K562 (cell line): ENCODE measurements around the gene PPP1R3C. TPM values are rescaled to one million over a fixed set of nuclear protein-coding genes. Genes with fewer than 3 reads are reported as not detected.

Source experiments
- ATAC-seq: fragments of 200-7000 bp; cut with Tn5 transposase; 3 replicates; pipeline ENCODE4 v1.9.1; 2020; ENCODE audit warnings: moderate library complexity
- BruUV-seq: library from RNA; stranded (reverse); fragments of 400-500 nt; replicated peaks from 2 replicates; lab custom pipeline; 2021; lab: Mats Ljungman, UMichigan
- CTCF ChIA-PET: fragments of 300-600 bp; formaldehyde crosslinking; extraction: SDS; loops from one replicate; lab custom pipeline; 2021; ENCODE audit warnings: low intra/inter-chr PET ratio; lab: Yijun Ruan, JAX
- POLR2A ChIA-PET: fragments of 300-600, 350-650 bp; sonication (Branson Sonifier 250); formaldehyde crosslinking; extraction: SDS; loops from one replicate; lab custom pipeline; 2021; ENCODE audit warnings: antibody characterized with exemption, inconsistent platforms; lab: Yijun Ruan, JAX
- DNase-seq, 4 experiments: peaks; one replicate each; pipeline versions ENCODE4 v3.0.0 to v3.0.0-alpha.2; 2011 to 2018; ENCODE audit warnings: low spot score in 3 of 4, mixed read lengths in 3 of 4; ENCODE audit errors: extremely low read depth in 1 of 4
- FAIRE-seq: peaks from 2 replicates; lab custom pipeline; 2011; peaks lifted over from hg19 to GRCh38; lab: Jason Lieb, UNC
- H2AFZ ChIP-seq: 2 replicates; pipeline ENCODE4 v1.6.0; 2011; ENCODE audit warnings: low read depth, low read length, control low read depth, inconsistent platforms
- H3K27ac ChIP-seq: fragments of 200-600 bp; 3 replicates; pipeline ENCODE4 v1.8.0; 2011; ENCODE audit warnings: low read depth, mild to moderate bottlenecking, control low read depth, inconsistent platforms, low read length, moderate library complexity, mixed read lengths; ENCODE audit errors: extremely low read depth
- H3K27me3 ChIP-seq, 2 experiments: fragments of 300-600 bp in 1 of 2; 2 replicates in 1 of 2; 3 replicates in 1 of 2; pipeline versions ENCODE4 v1.6.0 to v1.8.0; 2011; ENCODE audit warnings: inconsistent platforms in 2 of 2, low read length in 2 of 2, mild to moderate bottlenecking in 1 of 2, mixed read lengths in 1 of 2, moderate library complexity in 1 of 2; ENCODE audit not compliant: control insufficient read depth in 2 of 2, insufficient read depth in 2 of 2
- H3K36me3 ChIP-seq: fragments of 300-600 bp; 3 replicates; pipeline ENCODE4 v1.8.0; 2011; ENCODE audit warnings: mild to moderate bottlenecking, low read length, inconsistent platforms; ENCODE audit not compliant: control insufficient read depth, insufficient read depth
- H3K4me1 ChIP-seq, 2 experiments: fragments of 200-600 bp in 1 of 2; replicated peaks in 1 of 2; 2 replicates in 1 of 2; 3 replicates in 1 of 2; pipeline versions ENCODE4 v1.5.1 to v1.8.0; 2011; ENCODE audit warnings: inconsistent platforms in 2 of 2, low read length in 2 of 2, mild to moderate bottlenecking in 1 of 2, mixed read lengths in 1 of 2, moderate library complexity in 1 of 2; ENCODE audit not compliant: control insufficient read depth in 2 of 2, insufficient read depth in 2 of 2
- H3K4me2 ChIP-seq: 2 replicates; pipeline ENCODE4 v1.6.1; 2011; ENCODE audit warnings: low read length, control low read depth, inconsistent platforms, mixed read lengths; ENCODE audit not compliant: insufficient read depth
- H3K4me3 ChIP-seq: fragments of 200-600 bp; sonication (generic), shearing (Covaris generic); 2 replicates; pipeline ENCODE4 v1.5.1; 2016; ENCODE audit warnings: control low read depth, inconsistent platforms
- H3K79me2 ChIP-seq: fragments of 200-600 bp; 3 replicates; pipeline ENCODE4 v1.8.0; 2011; ENCODE audit warnings: low read length, inconsistent platforms; ENCODE audit not compliant: control insufficient read depth, insufficient read depth
- H3K9ac ChIP-seq, 2 experiments: 2 replicates each; pipeline versions ENCODE4 v1.6.0 to v1.6.1; 2011; ENCODE audit warnings: low read depth in 2 of 2, low read length in 2 of 2, control low read depth in 1 of 2, inconsistent platforms in 1 of 2, mild to moderate bottlenecking in 1 of 2, mixed read lengths in 1 of 2; ENCODE audit not compliant: insufficient read depth in 1 of 2
- H3K9me1 ChIP-seq: one replicate; pipeline ENCODE4 v1.6.0; 2011; ENCODE audit warnings: inconsistent platforms, mild to moderate bottlenecking, low read length, moderate library complexity; ENCODE audit not compliant: control insufficient read depth, insufficient read depth
- H3K9me3 ChIP-seq: replicated peaks from 2 replicates; pipeline ENCODE4 v1.5.1; 2011; ENCODE audit warnings: low read depth, low read length, inconsistent platforms; ENCODE audit not compliant: control insufficient read depth, insufficient read depth
- H4K20me1 ChIP-seq: replicated peaks from 2 replicates; pipeline ENCODE4 v1.6.1; 2011; ENCODE audit warnings: low read length, inconsistent platforms, mixed read lengths; ENCODE audit not compliant: control insufficient read depth, insufficient read depth
- ARNT ChIP-seq, 2 experiments: fragments of 450-650 bp; IDR thresholded peaks; 2 replicates each; pipeline ENCODE4 v1.6.1; 2016; ENCODE audit warnings: mild to moderate bottlenecking in 1 of 2
- JUND ChIP-seq, 2 experiments: IDR thresholded peaks; 2 replicates in 1 of 2; 3 replicates in 1 of 2; pipeline ENCODE4 v1.6.1; 2011; ENCODE audit warnings: borderline replicate concordance in 2 of 2, low read depth in 2 of 2, low read length in 2 of 2, improper control_type of control experiment in 1 of 2, missing biosample characterization in 1 of 2, missing genetic modification characterization in 1 of 2, missing genetic modification reagents in 1 of 2
- MEIS2 ChIP-seq: fragments of 450-650 bp; IDR thresholded peaks from 2 replicates; pipeline ENCODE4 v1.6.1; 2014; ENCODE audit warnings: mild to moderate bottlenecking; ENCODE audit not compliant: partially characterized antibody
- NBN ChIP-seq: fragments of 450-650 bp; IDR thresholded peaks from 2 replicates; pipeline ENCODE4 v1.6.1; 2016; ENCODE audit warnings: low read depth, mild to moderate bottlenecking
- NR3C1 ChIP-seq: sonication (generic); formaldehyde crosslinking; IDR thresholded peaks from 2 replicates; pipeline ENCODE4 v1.8.1; 2022; ENCODE audit warnings: missing genetic modification reagents
- PKNOX1 ChIP-seq: fragments of 450-650 bp; IDR thresholded peaks from 2 replicates; pipeline ENCODE4 v1.6.1; 2016
- POLR2H ChIP-seq: IDR thresholded peaks from 2 replicates; pipeline ENCODE4 v1.6.1; 2016; ENCODE audit warnings: missing genetic modification characterization, low read depth, mild to moderate bottlenecking, control low read depth, missing compliant biosample characterization, moderate library complexity
- ZBED1 ChIP-seq: IDR thresholded peaks from 2 replicates; pipeline ENCODE4 v1.6.1; 2014
- ZNF384 ChIP-seq: IDR thresholded peaks from 2 replicates; pipeline ENCODE4 v1.6.1; 2012; ENCODE audit warnings: low read depth, low read length, improper control_type of control experiment
- WGBS: fragments of 100-300 bp; shearing (Covaris generic); methylation state at CpG from one replicate; pipeline ENCODE4 v1.1.6; 2016; ENCODE audit warnings: low coverage, mixed read lengths; ENCODE audit not compliant: insufficient coverage; ENCODE audit errors: missing lambda C conversion rate; 5-methylcytosine and 5-hydroxymethylcytosine counted together
- in situ Hi-C: fragments of 300-500 bp; cut with MboI; formaldehyde crosslinking; loops from 4 replicates; pipeline ENCODE4 v1.15.0; 2018; ENCODE audit warnings: inconsistent platforms, mixed read lengths
- intact Hi-C: fragments of 100-400 bp; cut with micrococcal nuclease; formaldehyde crosslinking; loops from 2 replicates; pipeline ENCODE4 v1.14.2; 2022
- polyA plus RNA-seq, 8 experiments: library from polyadenylated mRNA; depleted of rRNA in 4 of 8; stranded (reverse) in 5 of 8; unstranded in 3 of 8; fragments of >200 nt; fragmentation: Nextera tagmentation in 2 of 8; fragmentation: Illumina TruSeq in 1 of 8; extraction: Ambion mirVana in 2 of 8; extraction: Trizol in 1 of 8; gene quantifications; 2 replicates each; pipeline versions ENCODE4 v1.2.1 to v1.2.3, GENCODE V29; 2011 to 2014; ENCODE audit warnings: inconsistent platforms in 1 of 8, missing spikeins in 1 of 8
- total RNA-seq, 7 experiments: library from RNA; depleted of rRNA in 6 of 7; stranded (reverse); fragments of >200 nt in 6 of 7; fragmentation: Illumina TruSeq in 2 of 7; extraction: Trizol in 2 of 7; gene quantifications; 2 replicates each; pipeline versions ENCODE4 v1.2.1 to v1.2.3, GENCODE V29; 2011 to 2021; ENCODE audit warnings: low replicate concordance in 1 of 7
- TF ChIP-seq, protein P1 (sequence below), 2 experiments: IDR thresholded peaks in 1 of 2; conservative IDR thresholded peaks in 1 of 2; 2 replicates each; pipeline ENCODE4 v1.6.1; 2016; ENCODE audit warnings: low read depth in 2 of 2, mild to moderate bottlenecking in 1 of 2, missing compliant biosample characterization in 1 of 2, missing genetic modification characterization in 1 of 2, moderate library complexity in 1 of 2
- TF ChIP-seq, protein P2 (sequence below): fragments of 450-650 bp; IDR thresholded peaks from 2 replicates; pipeline ENCODE4 v1.6.1; 2017; ENCODE audit warnings: antibody characterized with exemption, mild to moderate bottlenecking

PPP1R3C gene
- total and polyA plus RNA-seq, 9 of the 15 experiments (the other 6 are each of a cell fraction or from before 2014, with no cell fraction given): 0.06 to 0.24 (median 0.12) TPM; not detected in 3

GRCh38 chr10:91589015-91589657, 43.7 kb downstream of the PPP1R3C start:
- DNase-seq (no peak), FAIRE-seq (peak; percentile 60), ATAC-seq (peak; percentile 15; the same call in 1 of the 3 replicates)
- ChIA-PET CTCF (interaction anchor here (0.7 kb wide), 1 partner anchor 37 kb away, joined by 3 read pairs; no protein-coding TSS in a partner anchor), POLR2A (interaction anchor here (1.0 to 1.3 kb wide), 2 partner anchors 8 to 19 kb away, joined by 3 read pairs; no protein-coding TSS in a partner anchor)
- no peaks in the 10 kb centered on the region for H4K20me1 ChIP-seq
- intact Hi-C loops: loop anchor here (5.0 kb wide), 1 partner anchor 37 kb away; no protein-coding TSS in a partner anchor
- in situ Hi-C loops: no loop called here
- no peak overlapping the region for H3K9ac ChIP-seq
- no TSS peak for BruUV-seq
- peak overlapping the region; percentile 41 for H3K4me2 ChIP-seq
- H3K36me3 ChIP-seq: no peaks in the 10 kb centered on the region
- H3K4me3 ChIP-seq: no peak overlapping the region
- H3K9me3 ChIP-seq: no peaks in the 10 kb centered on the region
- no peaks in the 10 kb centered on the region for H3K27me3 ChIP-seq
- peaks cover 23 to 59% of the 10 kb centered on the region in 2 experiments for H3K4me1 ChIP-seq
- WGBS: 42% methylated on average over 6 of the region's 6 CpGs
- peak overlapping the region; percentile 80 for H2AFZ ChIP-seq
- peak overlapping the region; percentile 67 for H3K27ac ChIP-seq
- no peaks in the 10 kb centered on the region for H3K9me1 ChIP-seq
- no peaks in the 10 kb centered on the region for H3K79me2 ChIP-seq
- TF ChIP-seq MEIS2 (peak; percentile 68), ZNF384 (0 out of 2 replicates have a peak, but pooled peaks have one; percentile 14), ZBED1 (no peak), NR3C1 (CRISPR knock-in tag) (no peak), POLR2H (tag) (no peak), ARNT (IDR thresholded peaks at IDR 0.05) (no peak), NBN (no peak), PKNOX1 (peak; percentile 64), JUND (IDR thresholded peaks at IDR 0.05; ENCODE audit: borderline replicate concordance, low read depth, low read length) (no peak), JUND (tag; IDR thresholded peaks at IDR 0.05; ENCODE audit: borderline replicate concordance, low read depth, low read length) (0 out of 3 replicates have a peak, but pooled peaks have one; percentile 24)
- TF ChIP-seq, protein P1, sequence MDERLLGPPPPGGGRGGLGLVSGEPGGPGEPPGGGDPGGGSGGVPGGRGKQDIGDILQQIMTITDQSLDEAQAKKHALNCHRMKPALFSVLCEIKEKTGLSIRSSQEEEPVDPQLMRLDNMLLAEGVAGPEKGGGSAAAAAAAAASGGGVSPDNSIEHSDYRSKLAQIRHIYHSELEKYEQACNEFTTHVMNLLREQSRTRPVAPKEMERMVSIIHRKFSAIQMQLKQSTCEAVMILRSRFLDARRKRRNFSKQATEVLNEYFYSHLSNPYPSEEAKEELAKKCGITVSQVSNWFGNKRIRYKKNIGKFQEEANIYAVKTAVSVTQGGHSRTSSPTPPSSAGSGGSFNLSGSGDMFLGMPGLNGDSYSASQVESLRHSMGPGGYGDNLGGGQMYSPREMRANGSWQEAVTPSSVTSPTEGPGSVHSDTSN (CRISPR knock-in tag; IDR thresholded peaks at IDR 0.05; ENCODE audit: low read depth): no peak
- TF ChIP-seq, protein P1 (tag; conservative IDR thresholded peaks at IDR 0.05; ENCODE audit: low read depth): peak; percentile 81
- TF ChIP-seq, protein P2, sequence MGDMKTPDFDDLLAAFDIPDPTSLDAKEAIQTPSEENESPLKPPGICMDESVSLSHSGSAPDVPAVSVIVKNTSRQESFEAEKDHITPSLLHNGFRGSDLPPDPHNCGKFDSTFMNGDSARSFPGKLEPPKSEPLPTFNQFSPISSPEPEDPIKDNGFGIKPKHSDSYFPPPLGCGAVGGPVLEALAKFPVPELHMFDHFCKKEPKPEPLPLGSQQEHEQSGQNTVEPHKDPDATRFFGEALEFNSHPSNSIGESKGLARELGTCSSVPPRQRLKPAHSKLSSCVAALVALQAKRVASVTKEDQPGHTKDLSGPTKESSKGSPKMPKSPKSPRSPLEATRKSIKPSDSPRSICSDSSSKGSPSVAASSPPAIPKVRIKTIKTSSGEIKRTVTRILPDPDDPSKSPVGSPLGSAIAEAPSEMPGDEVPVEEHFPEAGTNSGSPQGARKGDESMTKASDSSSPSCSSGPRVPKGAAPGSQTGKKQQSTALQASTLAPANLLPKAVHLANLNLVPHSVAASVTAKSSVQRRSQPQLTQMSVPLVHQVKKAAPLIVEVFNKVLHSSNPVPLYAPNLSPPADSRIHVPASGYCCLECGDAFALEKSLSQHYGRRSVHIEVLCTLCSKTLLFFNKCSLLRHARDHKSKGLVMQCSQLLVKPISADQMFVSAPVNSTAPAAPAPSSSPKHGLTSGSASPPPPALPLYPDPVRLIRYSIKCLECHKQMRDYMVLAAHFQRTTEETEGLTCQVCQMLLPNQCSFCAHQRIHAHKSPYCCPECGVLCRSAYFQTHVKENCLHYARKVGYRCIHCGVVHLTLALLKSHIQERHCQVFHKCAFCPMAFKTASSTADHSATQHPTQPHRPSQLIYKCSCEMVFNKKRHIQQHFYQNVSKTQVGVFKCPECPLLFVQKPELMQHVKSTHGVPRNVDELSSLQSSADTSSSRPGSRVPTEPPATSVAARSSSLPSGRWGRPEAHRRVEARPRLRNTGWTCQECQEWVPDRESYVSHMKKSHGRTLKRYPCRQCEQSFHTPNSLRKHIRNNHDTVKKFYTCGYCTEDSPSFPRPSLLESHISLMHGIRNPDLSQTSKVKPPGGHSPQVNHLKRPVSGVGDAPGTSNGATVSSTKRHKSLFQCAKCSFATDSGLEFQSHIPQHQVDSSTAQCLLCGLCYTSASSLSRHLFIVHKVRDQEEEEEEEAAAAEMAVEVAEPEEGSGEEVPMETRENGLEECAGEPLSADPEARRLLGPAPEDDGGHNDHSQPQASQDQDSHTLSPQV: peak; percentile 4; the same call in 1 of the 2 replicates
